DOHH2 (cell line): Measurements from ENCODE around the gene TNFSF15.

Experiments
- CTCF ChIP-seq: fragments of 200-600 bp; sonication (generic); IDR thresholded peaks from one replicate; pipeline ENCODE4 v1.5.1; 2014; ENCODE audit warnings: antibody characterized with exemption, mild to moderate bottlenecking, low read depth, low read length; ENCODE audit not compliant: poor library complexity, severe bottlenecking
- EZH2phosphoT487 ChIP-seq: fragments of 200-600 bp; sonication (generic); IDR thresholded peaks from 2 replicates; pipeline ENCODE4 v1.6.1; 2017; ENCODE audit warnings: borderline replicate concordance, mild to moderate bottlenecking, antibody characterized with exemption, low read length, moderate library complexity, mixed read lengths

- TF ChIP-seq EZH2phosphoT487 (no peak), CTCF (no peak)
These were observed 18.6 kb downstream of the TNFSF15 start for GRCh38 chr9:114787214-114787613.
